IgD-negative memory B cell (primary cell): ENCODE measurements around the gene RAP1B. TPM values are rescaled to one million over a fixed set of nuclear protein-coding genes. Genes with fewer than 3 reads are reported as not detected.

ENCODE experiments used
- H3K27ac Mint-ChIP-seq, 3 donors: one replicate each; pipeline ENCODE4 v1.8.0; 2020 to 2022; ENCODE audit warnings: mild to moderate bottlenecking in 3 of 3, mixed read lengths in 3 of 3, moderate library complexity in 1 of 3
- H3K27me3 Mint-ChIP-seq: one replicate; pipeline ENCODE4 v1.8.0; 2021; ENCODE audit warnings: mixed read lengths
- H3K36me3 Mint-ChIP-seq: one replicate; pipeline ENCODE4 v1.8.0; 2020; ENCODE audit warnings: mild to moderate bottlenecking, mixed read lengths
- H3K4me1 Mint-ChIP-seq, 3 donors: one replicate each; pipeline ENCODE4 v1.8.0; 2020 to 2022; ENCODE audit warnings: mixed read lengths in 3 of 3, mild to moderate bottlenecking in 1 of 3
- H3K4me3 Mint-ChIP-seq, 4 donors: one replicate each; pipeline ENCODE4 v1.8.0; 2020 to 2022; ENCODE audit warnings: mild to moderate bottlenecking in 4 of 4, mixed read lengths in 4 of 4, moderate library complexity in 3 of 4
- H3K9me3 Mint-ChIP-seq, 3 donors: one replicate each; pipeline ENCODE4 v1.8.0; 2020 to 2021; ENCODE audit warnings: mixed read lengths in 3 of 3, mild to moderate bottlenecking in 1 of 3
- polyA plus RNA-seq: library from polyadenylated mRNA; unstranded; fragments of 300-500 nt; fragmentation: Illumina TruSeq; gene quantifications from one replicate; pipeline ENCODE4 v1.2.3, GENCODE V29; 2021

The RAP1B gene
- polyA plus RNA-seq, 1 donor from 2014 or later, result 297 TPM

DNA sequence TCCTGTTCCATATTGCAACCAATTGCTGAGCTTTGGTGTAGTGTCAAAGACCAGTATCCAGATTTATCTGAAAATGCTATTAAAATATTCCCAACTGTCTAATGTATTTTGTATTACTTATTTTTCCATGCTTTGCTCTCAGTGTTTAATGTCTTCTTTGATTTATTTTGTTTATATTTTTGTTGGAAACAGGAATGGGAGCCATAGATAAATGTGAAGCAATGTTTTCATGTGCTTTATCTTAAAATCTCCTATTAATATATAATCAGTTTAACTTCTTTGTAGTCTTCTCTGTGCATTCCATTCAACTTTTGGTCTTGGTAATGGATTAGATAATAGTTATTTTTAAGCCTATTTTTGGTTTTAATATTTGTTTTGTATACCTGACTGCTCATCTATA, 8.8 kb downstream of the RAP1B start:
- H3K27ac Mint-ChIP-seq, result peak overlapping the region in 1 of 3 donors; percentile 39

GRCh38 chr12:68620519-68621471, 10.1 kb downstream of the RAP1B start:
- Mint-ChIP-seq H3K36me3 (peaks cover 3% of the 10 kb centered on the region), H3K4me3 (peak overlapping the region; percentile 20 to 83 (median 46)), H3K27me3 (no peaks in the 10 kb centered on the region), H3K9me3 (no peaks in the 10 kb centered on the region), H3K27ac (peak overlapping the region; percentile 23 to 73 (median 55)), H3K4me1 (peaks cover 58 to 64% (median 61%) of the 10 kb centered on the region in 3 donors)

More for the DNA sequence above, 8.8 kb downstream of the RAP1B start:
- no peaks in the 10 kb centered on the region for H3K27me3 Mint-ChIP-seq
- H3K36me3 Mint-ChIP-seq, result peaks cover 2% of the 10 kb centered on the region
- H3K4me1 Mint-ChIP-seq, result peaks cover 67 to 68% (median 68%) of the 10 kb centered on the region in 3 donors
- H3K9me3 Mint-ChIP-seq, result no peaks in the 10 kb centered on the region
- H3K4me3 Mint-ChIP-seq, result peak overlapping the region in 3 of 4 donors; percentile 23 to 83 (median 36)

DNA sequence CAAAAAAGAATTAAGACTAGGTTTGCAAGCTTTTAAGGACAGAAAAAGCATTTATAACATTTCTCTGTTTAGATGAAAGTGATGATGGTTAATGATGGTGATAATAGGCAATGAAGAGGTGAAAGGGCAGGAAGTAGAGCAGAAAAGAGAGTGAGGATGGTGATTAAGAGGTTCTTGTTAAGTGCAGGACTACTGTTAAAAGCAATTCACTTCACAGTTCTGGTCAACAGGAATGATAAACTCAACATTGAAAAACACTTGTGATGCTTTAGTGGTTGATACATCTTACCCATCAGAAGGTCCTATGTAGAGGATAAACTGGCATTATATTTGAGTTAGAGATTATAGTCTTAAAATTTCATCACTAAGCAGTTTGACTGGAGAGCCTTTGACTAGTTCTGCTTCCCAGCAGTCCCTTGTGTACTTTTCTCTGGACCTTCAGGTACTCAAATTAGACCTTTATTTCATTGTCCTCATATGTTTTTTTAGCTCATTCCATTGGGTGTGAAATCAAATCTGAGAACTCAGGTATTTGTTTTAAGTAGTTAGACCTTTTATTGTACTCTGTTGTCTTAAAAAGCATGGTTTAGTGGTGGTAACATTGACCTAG, 10.9 kb downstream of the RAP1B start:
- H3K36me3 Mint-ChIP-seq, result peaks cover 5% of the 10 kb centered on the region
- peaks cover 61 to 70% (median 67%) of the 10 kb centered on the region in 3 donors for H3K4me1 Mint-ChIP-seq
- peak overlapping the region; percentile 41 to 83 (median 54) for H3K4me3 Mint-ChIP-seq
- H3K27me3 Mint-ChIP-seq, result no peaks in the 10 kb centered on the region
- H3K27ac Mint-ChIP-seq, result peak overlapping the region in 2 of 3 donors; percentile 55 to 73
- H3K9me3 Mint-ChIP-seq, result no peaks in the 10 kb centered on the region

GRCh38 chr12:68622250-68622649, 11.6 kb downstream of the RAP1B start:
- Mint-ChIP-seq H3K4me3 (peak overlapping the region; percentile 45 to 83 (median 62)), H3K27ac (peak overlapping the region in 2 of 3 donors; percentile 55 to 73), H3K9me3 (no peaks in the 10 kb centered on the region), H3K27me3 (no peaks in the 10 kb centered on the region), H3K4me1 (peaks cover 62 to 69% (median 67%) of the 10 kb centered on the region in 3 donors), H3K36me3 (peaks cover 8% of the 10 kb centered on the region)

- peaks cover 0 to 4% (median 2%) of the 10 kb centered on the region in 3 donors for H3K9me3 Mint-ChIP-seq
- H3K4me3 Mint-ChIP-seq, result peak overlapping the region in 3 of 4 donors; percentile 8 to 83 (median 25)
- no peaks in the 10 kb centered on the region for H3K27me3 Mint-ChIP-seq
- H3K27ac Mint-ChIP-seq, result peak overlapping the region in 2 of 3 donors; percentile 4 to 60
- H3K36me3 Mint-ChIP-seq, result peaks cover 10% of the 10 kb centered on the region
- H3K4me1 Mint-ChIP-seq, result peaks cover 59 to 70% (median 63%) of the 10 kb centered on the region in 3 donors
These were observed 12.4 kb downstream of the RAP1B start for GRCh38 chr12:68623059-68623458.

- Mint-ChIP-seq H3K27ac (peak overlapping the region in 1 of 3 donors; percentile 4), H3K4me3 (peak overlapping the region in 1 of 4 donors; percentile 73), H3K27me3 (no peaks in the 10 kb centered on the region), H3K4me1 (peaks cover 53 to 63% (median 57%) of the 10 kb centered on the region in 3 donors), H3K9me3 (peaks cover 0 to 4% (median 2%) of the 10 kb centered on the region in 3 donors), H3K36me3 (peaks cover 13% of the 10 kb centered on the region)
These were observed 13.3 kb downstream of the RAP1B start for GRCh38 chr12:68623984-68624383.

DNA sequence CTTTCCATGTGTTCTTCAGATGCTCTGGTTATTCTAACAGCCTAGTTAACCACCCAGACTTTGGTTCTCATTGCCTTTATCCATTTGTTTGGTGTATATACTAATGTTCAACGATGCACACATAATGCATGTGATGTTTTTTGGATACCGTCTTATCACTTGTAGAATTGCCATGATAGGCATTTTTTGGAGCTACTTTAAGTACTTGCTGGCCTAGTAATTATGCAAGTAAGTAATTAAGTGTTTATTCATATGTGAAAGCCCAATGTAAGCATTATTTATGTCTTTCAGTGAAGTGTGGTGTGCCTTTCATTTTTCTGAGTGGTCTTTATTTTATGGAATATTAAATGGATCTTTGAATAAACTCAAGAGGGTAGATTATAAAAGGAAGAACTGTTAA, 14.2 kb downstream of the RAP1B start:
- Mint-ChIP-seq H3K27me3 (no peaks in the 10 kb centered on the region), H3K27ac (peak overlapping the region in 2 of 3 donors; percentile 20 to 36), H3K9me3 (peaks cover 0 to 4% (median 2%) of the 10 kb centered on the region in 3 donors), H3K36me3 (peaks cover 13% of the 10 kb centered on the region), H3K4me1 (peaks cover 51 to 63% (median 55%) of the 10 kb centered on the region in 3 donors), H3K4me3 (no peak overlapping the region)

GRCh38 chr12:68627673-68628319, 17.1 kb downstream of the RAP1B start:
- H3K9me3 Mint-ChIP-seq, result peaks cover 0 to 4% (median 2%) of the 10 kb centered on the region in 3 donors
- H3K27me3 Mint-ChIP-seq, result no peaks in the 10 kb centered on the region
- H3K27ac Mint-ChIP-seq, result peak overlapping the region in 1 of 3 donors; percentile 54
- H3K4me3 Mint-ChIP-seq, result peak overlapping the region in 1 of 4 donors; percentile 55
- peaks cover 52 to 65% (median 53%) of the 10 kb centered on the region in 3 donors for H3K4me1 Mint-ChIP-seq
- H3K36me3 Mint-ChIP-seq, result peaks cover 13% of the 10 kb centered on the region

- peaks cover 51 to 66% (median 53%) of the 10 kb centered on the region in 3 donors for H3K4me1 Mint-ChIP-seq
- peak overlapping the region in 2 of 4 donors; percentile 54 to 90 for H3K4me3 Mint-ChIP-seq
- H3K9me3 Mint-ChIP-seq, result peaks cover 0 to 4% (median 2%) of the 10 kb centered on the region in 3 donors
- H3K27ac Mint-ChIP-seq, result peak overlapping the region in 1 of 3 donors; percentile 90
- no peaks in the 10 kb centered on the region for H3K27me3 Mint-ChIP-seq
- peaks cover 13% of the 10 kb centered on the region for H3K36me3 Mint-ChIP-seq
These were observed 18.0 kb downstream of the RAP1B start for GRCh38 chr12:68628698-68629097.

DNA sequence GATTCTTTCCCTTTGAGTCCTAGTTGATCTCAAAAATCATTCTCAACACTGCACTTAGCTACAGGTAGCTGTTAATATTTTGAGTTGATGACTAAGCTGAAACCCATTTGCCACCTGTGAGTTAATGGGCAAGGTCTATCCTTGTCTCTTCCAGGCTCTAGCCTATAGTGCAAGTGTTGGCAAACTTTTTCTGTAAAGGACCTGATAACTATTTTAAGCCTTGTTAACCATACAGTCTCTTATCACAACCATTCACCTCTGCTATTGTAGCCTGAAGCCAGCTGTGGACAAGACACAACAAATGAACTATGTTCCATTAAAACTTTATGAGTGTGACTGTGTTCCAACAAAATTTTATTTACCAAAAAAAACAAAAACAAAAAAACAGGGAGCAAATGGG, 19.4 kb downstream of the RAP1B start:
- peak overlapping the region; percentile 17 to 90 (median 67) for H3K27ac Mint-ChIP-seq
- no peaks in the 10 kb centered on the region for H3K27me3 Mint-ChIP-seq
- peak overlapping the region in 3 of 4 donors; percentile 55 to 90 (median 80) for H3K4me3 Mint-ChIP-seq
- peaks cover 14% of the 10 kb centered on the region for H3K36me3 Mint-ChIP-seq
- peaks cover 58 to 75% (median 61%) of the 10 kb centered on the region in 3 donors for H3K4me1 Mint-ChIP-seq
- peaks cover 0 to 4% (median 2%) of the 10 kb centered on the region in 3 donors for H3K9me3 Mint-ChIP-seq

DNA sequence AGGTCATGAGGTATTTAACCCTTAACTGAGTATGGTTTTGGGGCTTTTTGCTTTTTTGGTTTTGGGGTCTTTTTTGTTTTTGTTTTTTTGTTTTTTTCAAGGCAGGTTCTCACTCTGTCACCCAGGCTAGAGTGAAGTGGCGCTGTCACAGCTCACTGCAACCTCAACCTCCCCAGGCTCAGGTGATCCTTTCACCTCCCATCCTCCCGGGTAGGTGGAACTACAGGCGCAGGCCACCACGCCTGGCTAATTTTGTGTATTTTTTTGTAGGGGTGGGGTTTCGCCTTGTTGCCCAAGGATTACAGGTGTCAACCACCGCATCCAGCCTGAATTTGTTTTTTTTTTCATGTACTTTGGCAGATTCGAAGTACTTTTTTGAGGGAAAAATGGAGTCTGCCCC, 19.9 kb downstream of the RAP1B start:
- H3K36me3 Mint-ChIP-seq, result peaks cover 13% of the 10 kb centered on the region
- peaks cover 60 to 73% (median 63%) of the 10 kb centered on the region in 3 donors for H3K4me1 Mint-ChIP-seq
- peak overlapping the region in 3 of 4 donors; percentile 51 to 90 (median 55) for H3K4me3 Mint-ChIP-seq
- H3K9me3 Mint-ChIP-seq, result peaks cover 0 to 4% (median 2%) of the 10 kb centered on the region in 3 donors
- no peaks in the 10 kb centered on the region for H3K27me3 Mint-ChIP-seq
- H3K27ac Mint-ChIP-seq, result peak overlapping the region; percentile 17 to 76 (median 67)

DNA sequence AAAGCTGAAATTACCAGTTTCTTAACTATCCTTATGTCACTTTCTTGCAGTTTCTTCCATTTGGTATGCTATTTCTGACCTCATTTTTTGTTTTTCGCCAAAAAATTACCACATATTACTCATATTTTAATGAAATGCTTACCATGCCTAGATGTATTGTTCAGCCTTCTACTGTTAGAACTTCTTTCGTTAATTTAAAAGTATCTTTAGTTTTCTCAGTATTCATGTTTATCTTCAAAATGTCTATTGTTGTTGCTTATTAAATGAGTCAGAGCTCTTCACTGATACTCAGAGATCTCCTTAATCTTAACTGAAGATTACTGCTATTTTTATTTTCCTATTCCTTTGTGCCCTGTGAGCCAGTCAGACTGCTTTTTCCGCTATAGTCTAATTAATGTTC, 20.5 kb downstream of the RAP1B start:
- Mint-ChIP-seq H3K27ac (peak overlapping the region; percentile 29 to 77 (median 59)), H3K4me3 (peak overlapping the region in 2 of 4 donors; percentile 4 to 55), H3K4me1 (peaks cover 61 to 72% (median 65%) of the 10 kb centered on the region in 3 donors), H3K36me3 (peaks cover 13% of the 10 kb centered on the region), H3K27me3 (no peaks in the 10 kb centered on the region), H3K9me3 (peaks cover 0 to 4% (median 2%) of the 10 kb centered on the region in 3 donors)

DNA sequence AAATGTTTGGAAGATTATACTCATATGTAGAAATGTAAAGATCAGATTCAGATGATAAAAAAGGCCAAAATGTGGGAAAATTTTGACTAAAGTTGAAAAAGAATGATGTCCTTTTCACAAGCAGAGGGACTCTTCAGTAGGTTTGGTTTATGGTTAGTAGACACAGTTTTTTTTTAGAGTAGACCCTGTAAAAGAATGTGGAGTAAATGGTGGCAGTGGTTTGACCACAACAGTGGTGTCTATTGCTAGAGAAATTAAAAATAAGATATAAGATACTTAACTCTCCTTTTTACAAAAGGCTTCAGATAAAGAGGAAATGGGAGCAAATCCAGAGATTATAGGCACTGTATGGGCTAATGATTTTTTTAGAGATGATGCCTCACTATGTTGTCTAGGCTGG, 21.8 kb downstream of the RAP1B start:
- peaks cover 63 to 70% (median 66%) of the 10 kb centered on the region in 3 donors for H3K4me1 Mint-ChIP-seq
- peaks cover 0 to 2% (median under 1%) of the 10 kb centered on the region in 3 donors for H3K9me3 Mint-ChIP-seq
- no peaks in the 10 kb centered on the region for H3K27me3 Mint-ChIP-seq
- peak overlapping the region in 3 of 4 donors; percentile 8 to 86 (median 39) for H3K4me3 Mint-ChIP-seq
- peaks cover 6% of the 10 kb centered on the region for H3K36me3 Mint-ChIP-seq
- peak overlapping the region; percentile 59 to 93 (median 79) for H3K27ac Mint-ChIP-seq
